GM18505 (cell line): ENCODE results near the gene STAB1.

Experiments
- ATAC-seq: cut with Tn5 transposase; IDR thresholded peaks from one replicate; pipeline ENCODE4 v1.9.1; 2021; ENCODE audit not compliant: unreplicated experiment
- POLR2A ChIP-seq: IDR thresholded peaks from 4 replicates; pipeline ENCODE4 v1.6.1; 2011; ENCODE audit warnings: borderline replicate concordance; ENCODE audit not compliant: insufficient read depth, insufficient read length; ENCODE audit errors: extremely low read depth

STAB1 gene

GRCh38 chr3:52537165-52537620, 42.1 kb downstream of the STAB1 start:
- TF ChIP-seq POLR2A, result no peak
- ATAC-seq, result no peak

DNA sequence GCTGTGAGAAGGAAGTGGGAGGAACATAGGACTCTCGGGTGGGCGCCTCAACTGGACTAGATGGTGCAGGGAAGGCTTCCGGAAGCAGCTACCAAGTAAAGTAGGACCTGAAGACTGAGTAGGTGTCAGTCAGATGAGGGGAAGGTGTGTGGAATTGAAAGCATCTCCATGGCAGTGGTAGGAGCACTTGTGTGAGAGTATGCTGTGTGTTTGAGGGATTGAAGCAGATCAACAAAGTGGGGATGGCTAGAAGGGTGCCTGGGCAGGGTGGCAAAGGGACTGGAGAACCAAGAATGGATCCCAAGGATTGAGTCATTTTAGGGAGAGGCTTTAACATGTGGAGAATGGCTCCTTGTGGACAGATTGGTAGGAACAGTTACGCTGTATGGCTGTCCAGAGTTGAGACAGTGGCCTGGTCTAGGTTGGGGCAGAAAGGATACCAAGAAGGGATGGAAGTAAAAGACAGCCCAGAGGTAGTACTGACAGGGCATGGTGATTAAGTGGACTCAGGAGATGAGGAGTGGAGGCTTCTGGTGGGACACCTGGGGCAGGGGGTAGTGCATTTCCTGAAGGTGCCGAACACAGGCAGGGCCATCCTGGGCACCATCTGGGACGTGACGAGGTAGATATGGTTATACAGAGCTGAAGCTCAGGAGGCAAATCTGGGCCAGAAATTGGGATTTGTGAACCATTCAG, 42.7 kb downstream of the STAB1 start:
- no peak for ATAC-seq
- no peak for TF ChIP-seq POLR2A

- ATAC-seq, result no peak
- no peak for TF ChIP-seq POLR2A
Measured at GRCh38 chr3:52539010-52539653, 44.0 kb downstream of the STAB1 start.

DNA sequence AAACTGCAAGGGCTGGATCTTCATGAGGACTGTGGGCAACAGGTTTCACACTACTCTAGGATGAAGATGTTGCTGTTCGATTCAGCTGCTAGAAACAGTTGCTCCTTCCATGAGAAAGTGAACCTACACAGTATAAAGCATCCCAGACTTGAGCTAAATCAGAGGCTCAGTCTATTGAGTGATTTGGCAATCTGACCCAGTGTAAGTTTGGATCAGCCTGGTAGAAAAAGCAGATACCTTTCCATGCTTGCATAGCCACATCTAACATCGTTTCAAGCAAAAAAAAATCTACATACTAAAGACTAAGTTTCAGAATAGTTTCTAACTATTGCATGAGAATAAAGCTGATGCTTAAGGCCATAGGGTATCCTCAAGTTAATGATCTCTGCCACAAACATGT, 45.9 kb downstream of the STAB1 start:
- no peak for ATAC-seq
- no peak for TF ChIP-seq POLR2A

DNA sequence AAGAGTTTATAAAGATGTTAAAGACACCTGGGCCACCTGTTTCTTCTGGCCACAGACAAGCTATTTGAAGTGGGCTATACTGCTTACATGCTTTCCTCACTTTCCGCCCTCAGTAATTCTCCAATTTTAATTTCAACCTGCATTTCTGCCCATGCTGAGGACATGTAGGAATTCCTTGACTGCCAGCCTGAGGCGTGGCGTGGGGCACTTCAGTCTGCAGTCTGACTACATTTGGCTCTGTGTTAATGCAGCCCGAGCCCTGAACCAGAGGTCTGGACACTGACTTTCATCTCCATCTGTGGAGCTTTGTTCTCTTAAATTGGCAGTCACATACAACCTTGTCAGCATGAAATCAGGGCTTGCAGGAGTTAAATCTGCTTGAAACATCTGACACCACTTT, 49.8 kb downstream of the STAB1 start:
- no peak for TF ChIP-seq POLR2A
- no peak for ATAC-seq

GRCh38 chr3:52546111-52546901, 51.2 kb downstream of the STAB1 start:
- no peak for ATAC-seq
- TF ChIP-seq POLR2A, result no peak

DNA sequence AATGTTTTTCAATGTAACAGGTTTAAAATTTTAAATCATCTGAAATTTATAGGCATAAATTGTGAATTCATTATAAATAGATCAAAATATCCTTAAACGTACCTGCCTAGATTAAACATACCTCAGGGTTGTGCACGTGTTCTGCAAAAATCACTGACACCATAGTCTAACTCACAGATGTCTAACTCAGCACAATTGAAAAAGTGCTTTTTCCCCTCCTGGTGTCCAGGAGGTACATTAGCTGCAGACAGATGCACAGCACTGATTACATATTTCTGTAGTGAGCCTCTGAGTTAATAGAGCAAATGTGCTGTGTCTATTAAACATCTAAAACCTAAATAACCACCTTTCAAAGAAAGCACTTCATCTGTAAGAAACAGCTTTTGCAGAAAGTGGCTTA, 52.0 kb downstream of the STAB1 start:
- no peak for ATAC-seq
- no peak for TF ChIP-seq POLR2A

DNA sequence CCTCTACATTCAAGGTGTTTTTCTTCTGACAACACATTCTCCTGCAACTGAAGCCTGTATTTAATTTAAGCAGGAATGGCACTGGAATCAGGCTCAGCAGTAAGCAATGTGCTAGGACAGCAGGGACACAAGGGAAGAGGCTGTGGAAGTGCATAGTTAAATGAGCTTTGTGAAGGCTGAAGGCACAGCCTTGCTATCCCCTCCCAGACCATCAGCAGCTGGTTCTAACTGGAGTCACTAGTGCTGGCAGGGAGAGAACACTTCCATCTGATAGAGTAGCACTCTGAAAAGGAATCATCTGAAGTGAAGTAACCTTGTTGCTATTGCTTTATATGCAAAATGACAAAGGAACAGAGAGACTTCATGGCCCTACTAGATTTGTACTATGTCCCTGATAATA, 56.0 kb downstream of the STAB1 start:
- TF ChIP-seq POLR2A, result no peak
- ATAC-seq, result no peak

- TF ChIP-seq POLR2A, result no peak
- ATAC-seq, result no peak
Measured at GRCh38 chr3:52552089-52552488, 57.0 kb downstream of the STAB1 start.

DNA sequence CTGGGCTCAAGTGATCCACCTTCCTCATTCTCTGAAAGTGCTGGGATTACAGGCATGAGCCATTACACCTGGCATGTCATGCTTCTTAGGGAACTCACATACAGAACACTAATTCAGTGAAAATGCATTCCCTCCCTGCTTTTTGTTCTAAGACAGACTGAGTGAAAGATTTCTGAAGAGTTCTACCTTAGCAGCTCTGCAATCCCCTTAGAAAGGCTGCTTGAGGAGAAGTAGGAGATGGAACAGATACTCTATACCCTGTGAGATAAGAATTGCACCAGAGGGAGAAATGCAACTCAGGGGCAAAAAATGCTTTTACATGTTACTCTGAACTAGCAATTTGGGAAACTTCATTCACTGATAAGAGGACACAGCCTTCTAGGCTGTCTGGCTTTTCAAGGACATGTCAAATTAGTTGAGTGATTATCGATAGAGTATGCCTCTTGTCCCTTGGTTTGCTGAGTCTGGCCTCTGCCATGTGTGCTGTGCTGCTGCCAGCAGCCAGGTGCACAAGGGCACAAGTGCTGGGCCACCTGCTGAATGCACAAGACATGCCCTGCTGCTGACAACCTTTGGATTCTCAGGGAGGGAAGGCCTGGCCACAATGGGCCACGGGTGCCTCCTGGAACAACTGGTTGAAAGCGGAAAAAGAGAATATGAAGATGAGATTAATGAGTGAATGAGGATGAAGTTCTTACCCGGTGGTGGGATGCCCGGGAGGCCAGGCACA, 59.1 kb downstream of the STAB1 start:
- no peak for ATAC-seq
- no peak for TF ChIP-seq POLR2A

- TF ChIP-seq POLR2A, result no peak
- no peak for ATAC-seq
Measured at GRCh38 chr3:52555056-52555455, 59.9 kb downstream of the STAB1 start.

GRCh38 chr3:52557011-52557960, 62.1 kb downstream of the STAB1 start:
- TF ChIP-seq POLR2A, result no peak
- ATAC-seq, result no peak

GRCh38 chr3:52558436-52558835, 63.3 kb downstream of the STAB1 start:
- no peak for TF ChIP-seq POLR2A
- ATAC-seq, result no peak
